ENCODE data around the gene EIF2B4. TPM values are rescaled to one million over a fixed set of nuclear protein-coding genes. Genes with fewer than 3 reads are reported as not detected.

The EIF2B4 gene
- total and polyA plus RNA-seq, 9 of the 15 experiments (the other 6 are each of a cell fraction or from before 2014, with no cell fraction given): 29.7 to 80.3 (median 58.9) TPM

DNA sequence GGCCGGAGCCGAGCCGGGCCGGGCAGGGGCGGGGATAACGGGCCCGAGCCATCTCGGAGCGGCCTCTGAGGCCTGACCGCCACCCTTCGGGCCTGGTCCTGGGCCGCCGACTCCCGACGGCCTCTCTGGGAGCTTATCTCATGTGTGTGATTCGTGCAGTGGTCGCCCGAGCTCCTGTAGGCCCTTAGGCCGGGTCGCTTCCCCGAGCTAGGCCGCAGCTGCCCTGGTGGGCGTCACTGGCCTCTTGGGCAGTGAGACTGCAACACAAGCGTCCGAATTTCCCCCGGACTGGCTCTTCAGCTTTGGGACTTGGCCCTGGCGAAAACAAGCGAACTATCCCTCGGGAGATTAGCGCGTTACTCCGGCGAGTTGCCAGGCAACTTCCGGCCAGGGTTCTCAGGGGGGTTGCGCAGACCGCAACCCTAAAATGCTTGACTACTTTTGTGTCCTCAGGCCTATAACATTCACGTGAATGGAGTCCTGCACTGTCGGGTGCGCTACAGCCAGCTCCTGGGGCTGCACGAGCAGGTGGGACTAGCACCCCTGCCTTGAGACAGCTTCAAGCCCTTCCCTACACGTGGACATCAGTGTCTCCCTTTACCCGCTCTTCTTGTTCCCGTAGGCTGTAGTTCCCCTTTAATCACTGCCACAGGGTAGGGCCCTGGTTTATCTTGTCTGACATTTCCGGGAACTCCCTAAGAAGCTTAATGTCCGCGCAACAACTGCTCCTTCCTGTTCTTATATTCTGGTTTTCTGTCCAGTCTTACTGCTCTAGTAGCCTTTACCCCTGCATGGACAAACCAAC lies 880 bp upstream of the EIF2B4 start (continued):
- TF ChIP-seq, protein P1, sequence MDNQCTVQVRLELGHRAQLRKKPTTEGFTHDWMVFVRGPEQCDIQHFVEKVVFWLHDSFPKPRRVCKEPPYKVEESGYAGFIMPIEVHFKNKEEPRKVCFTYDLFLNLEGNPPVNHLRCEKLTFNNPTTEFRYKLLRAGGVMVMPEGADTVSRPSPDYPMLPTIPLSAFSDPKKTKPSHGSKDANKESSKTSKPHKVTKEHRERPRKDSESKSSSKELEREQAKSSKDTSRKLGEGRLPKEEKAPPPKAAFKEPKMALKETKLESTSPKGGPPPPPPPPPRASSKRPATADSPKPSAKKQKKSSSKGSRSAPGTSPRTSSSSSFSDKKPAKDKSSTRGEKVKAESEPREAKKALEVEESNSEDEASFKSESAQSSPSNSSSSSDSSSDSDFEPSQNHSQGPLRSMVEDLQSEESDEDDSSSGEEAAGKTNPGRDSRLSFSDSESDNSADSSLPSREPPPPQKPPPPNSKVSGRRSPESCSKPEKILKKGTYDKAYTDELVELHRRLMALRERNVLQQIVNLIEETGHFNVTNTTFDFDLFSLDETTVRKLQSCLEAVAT (IDR thresholded peaks at IDR 0.05): 0 out of 4 replicates have a peak, but pooled peaks of 1 of the 2 experiments have one; percentile 18
- 0 out of 2 replicates have a peak, but pooled peaks have one; percentile 6 for TF ChIP-seq JUND (IDR thresholded peaks at IDR 0.05; ENCODE audit: borderline replicate concordance, low read depth, low read length)
- no peak; the same call in 2 of the 3 replicates for TF ChIP-seq JUND (tag; IDR thresholded peaks at IDR 0.05; ENCODE audit: borderline replicate concordance, low read depth, low read length)
- no peak for TF ChIP-seq KLF16 (IDR thresholded peaks at IDR 0.05)
- peak; percentile 85 for TF ChIP-seq ELF1 (tag; IDR thresholded peaks at IDR 0.05)
- TF ChIP-seq, protein P2, sequence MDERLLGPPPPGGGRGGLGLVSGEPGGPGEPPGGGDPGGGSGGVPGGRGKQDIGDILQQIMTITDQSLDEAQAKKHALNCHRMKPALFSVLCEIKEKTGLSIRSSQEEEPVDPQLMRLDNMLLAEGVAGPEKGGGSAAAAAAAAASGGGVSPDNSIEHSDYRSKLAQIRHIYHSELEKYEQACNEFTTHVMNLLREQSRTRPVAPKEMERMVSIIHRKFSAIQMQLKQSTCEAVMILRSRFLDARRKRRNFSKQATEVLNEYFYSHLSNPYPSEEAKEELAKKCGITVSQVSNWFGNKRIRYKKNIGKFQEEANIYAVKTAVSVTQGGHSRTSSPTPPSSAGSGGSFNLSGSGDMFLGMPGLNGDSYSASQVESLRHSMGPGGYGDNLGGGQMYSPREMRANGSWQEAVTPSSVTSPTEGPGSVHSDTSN (CRISPR knock-in tag; IDR thresholded peaks at IDR 0.05; ENCODE audit: low read depth): no peak
- TF ChIP-seq, protein P2 (tag; conservative IDR thresholded peaks at IDR 0.05; ENCODE audit: low read depth): peak; percentile 76
- TF ChIP-seq RBM22 (IDR thresholded peaks at IDR 0.05; ENCODE audit: low read depth, low read length, poor library complexity, severe bottlenecking): peak; percentile 63
- TF ChIP-seq, protein P3, sequence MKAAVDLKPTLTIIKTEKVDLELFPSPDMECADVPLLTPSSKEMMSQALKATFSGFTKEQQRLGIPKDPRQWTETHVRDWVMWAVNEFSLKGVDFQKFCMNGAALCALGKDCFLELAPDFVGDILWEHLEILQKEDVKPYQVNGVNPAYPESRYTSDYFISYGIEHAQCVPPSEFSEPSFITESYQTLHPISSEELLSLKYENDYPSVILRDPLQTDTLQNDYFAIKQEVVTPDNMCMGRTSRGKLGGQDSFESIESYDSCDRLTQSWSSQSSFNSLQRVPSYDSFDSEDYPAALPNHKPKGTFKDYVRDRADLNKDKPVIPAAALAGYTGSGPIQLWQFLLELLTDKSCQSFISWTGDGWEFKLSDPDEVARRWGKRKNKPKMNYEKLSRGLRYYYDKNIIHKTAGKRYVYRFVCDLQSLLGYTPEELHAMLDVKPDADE (conservative IDR thresholded peaks at IDR 0.05; ENCODE audit: control insufficient read depth, low read depth, low read length): peak; percentile 40; the same call in 1 of the 2 replicates
- TF ChIP-seq, protein P4, sequence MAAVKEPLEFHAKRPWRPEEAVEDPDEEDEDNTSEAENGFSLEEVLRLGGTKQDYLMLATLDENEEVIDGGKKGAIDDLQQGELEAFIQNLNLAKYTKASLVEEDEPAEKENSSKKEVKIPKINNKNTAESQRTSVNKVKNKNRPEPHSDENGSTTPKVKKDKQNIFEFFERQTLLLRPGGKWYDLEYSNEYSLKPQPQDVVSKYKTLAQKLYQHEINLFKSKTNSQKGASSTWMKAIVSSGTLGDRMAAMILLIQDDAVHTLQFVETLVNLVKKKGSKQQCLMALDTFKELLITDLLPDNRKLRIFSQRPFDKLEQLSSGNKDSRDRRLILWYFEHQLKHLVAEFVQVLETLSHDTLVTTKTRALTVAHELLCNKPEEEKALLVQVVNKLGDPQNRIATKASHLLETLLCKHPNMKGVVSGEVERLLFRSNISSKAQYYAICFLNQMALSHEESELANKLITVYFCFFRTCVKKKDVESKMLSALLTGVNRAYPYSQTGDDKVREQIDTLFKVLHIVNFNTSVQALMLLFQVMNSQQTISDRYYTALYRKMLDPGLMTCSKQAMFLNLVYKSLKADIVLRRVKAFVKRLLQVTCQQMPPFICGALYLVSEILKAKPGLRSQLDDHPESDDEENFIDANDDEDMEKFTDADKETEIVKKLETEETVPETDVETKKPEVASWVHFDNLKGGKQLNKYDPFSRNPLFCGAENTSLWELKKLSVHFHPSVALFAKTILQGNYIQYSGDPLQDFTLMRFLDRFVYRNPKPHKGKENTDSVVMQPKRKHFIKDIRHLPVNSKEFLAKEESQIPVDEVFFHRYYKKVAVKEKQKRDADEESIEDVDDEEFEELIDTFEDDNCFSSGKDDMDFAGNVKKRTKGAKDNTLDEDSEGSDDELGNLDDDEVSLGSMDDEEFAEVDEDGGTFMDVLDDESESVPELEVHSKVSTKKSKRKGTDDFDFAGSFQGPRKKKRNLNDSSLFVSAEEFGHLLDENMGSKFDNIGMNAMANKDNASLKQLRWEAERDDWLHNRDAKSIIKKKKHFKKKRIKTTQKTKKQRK (IDR thresholded peaks at IDR 0.05; ENCODE audit: borderline replicate concordance, low read depth, low read length): no peak
- TF ChIP-seq, protein P5, sequence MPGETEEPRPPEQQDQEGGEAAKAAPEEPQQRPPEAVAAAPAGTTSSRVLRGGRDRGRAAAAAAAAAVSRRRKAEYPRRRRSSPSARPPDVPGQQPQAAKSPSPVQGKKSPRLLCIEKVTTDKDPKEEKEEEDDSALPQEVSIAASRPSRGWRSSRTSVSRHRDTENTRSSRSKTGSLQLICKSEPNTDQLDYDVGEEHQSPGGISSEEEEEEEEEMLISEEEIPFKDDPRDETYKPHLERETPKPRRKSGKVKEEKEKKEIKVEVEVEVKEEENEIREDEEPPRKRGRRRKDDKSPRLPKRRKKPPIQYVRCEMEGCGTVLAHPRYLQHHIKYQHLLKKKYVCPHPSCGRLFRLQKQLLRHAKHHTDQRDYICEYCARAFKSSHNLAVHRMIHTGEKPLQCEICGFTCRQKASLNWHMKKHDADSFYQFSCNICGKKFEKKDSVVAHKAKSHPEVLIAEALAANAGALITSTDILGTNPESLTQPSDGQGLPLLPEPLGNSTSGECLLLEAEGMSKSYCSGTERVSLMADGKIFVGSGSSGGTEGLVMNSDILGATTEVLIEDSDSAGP (CRISPR knock-in tag; IDR thresholded peaks at IDR 0.05): peak; percentile 78
- TF ChIP-seq ZNF57 (CRISPR knock-in tag; IDR thresholded peaks at IDR 0.05): 0 out of 2 replicates have a peak, but pooled peaks have one; percentile 23
- no peak for TF ChIP-seq ZNF146 (CRISPR knock-in tag; IDR thresholded peaks at IDR 0.05; ENCODE audit: unreplicated experiment)
- TF ChIP-seq NR2C1 (IDR thresholded peaks at IDR 0.05): 0 out of 2 replicates have a peak, but pooled peaks have one; percentile 21
- no peak for TF ChIP-seq NR2C1 (tag; IDR thresholded peaks at IDR 0.05)
- TF ChIP-seq NFRKB (IDR thresholded peaks at IDR 0.05; ENCODE audit: low read depth): peak; percentile 46; the same call in 1 of the 2 replicates

Data from K562 (cell line).